GM18498 (cell line): ENCODE results near the gene AIPL1.

ENCODE experiments used
- ATAC-seq: cut with Tn5 transposase; IDR thresholded peaks from one replicate; pipeline ENCODE4 v1.9.1; 2021; ENCODE audit warnings: mild to moderate bottlenecking, moderate library complexity; ENCODE audit not compliant: unreplicated experiment

The AIPL1 gene

DNA sequence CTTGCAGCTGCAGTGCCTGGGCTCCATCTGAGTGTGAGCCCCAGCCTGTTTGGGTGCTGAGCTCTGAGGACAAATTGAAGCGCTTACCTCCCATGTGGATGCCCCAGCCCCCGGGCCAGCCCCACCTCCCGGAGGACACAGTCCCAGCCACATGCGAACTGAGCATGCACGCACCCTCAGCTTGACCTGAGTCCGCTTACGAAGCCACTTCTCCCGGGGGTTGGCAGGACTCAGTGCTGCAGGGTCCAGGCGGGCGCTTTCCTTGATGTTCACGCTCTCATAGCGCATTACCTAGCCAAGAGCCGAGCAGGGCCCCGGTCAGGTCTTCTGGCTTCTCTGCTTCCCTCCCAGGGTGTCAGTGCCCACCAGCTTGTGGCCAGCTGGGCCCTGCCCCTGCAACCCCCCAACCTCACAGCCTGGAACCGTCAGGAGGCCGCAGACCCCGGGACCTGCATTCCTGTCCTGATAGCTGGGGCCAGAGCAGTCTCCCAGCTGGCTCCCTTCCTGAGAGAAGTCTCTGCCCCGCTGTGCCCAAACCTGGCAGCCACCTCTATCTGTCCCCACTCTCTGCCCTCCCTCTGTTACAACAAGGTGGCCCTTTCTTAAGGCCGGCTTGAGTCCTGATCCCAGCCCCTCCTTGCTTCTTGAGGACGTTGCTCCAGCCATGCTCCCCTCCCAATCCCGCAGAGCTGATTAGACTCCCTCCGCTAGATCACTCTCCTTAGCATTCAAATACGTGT, 33.3 kb upstream of the AIPL1 start:
- no peak for ATAC-seq

DNA sequence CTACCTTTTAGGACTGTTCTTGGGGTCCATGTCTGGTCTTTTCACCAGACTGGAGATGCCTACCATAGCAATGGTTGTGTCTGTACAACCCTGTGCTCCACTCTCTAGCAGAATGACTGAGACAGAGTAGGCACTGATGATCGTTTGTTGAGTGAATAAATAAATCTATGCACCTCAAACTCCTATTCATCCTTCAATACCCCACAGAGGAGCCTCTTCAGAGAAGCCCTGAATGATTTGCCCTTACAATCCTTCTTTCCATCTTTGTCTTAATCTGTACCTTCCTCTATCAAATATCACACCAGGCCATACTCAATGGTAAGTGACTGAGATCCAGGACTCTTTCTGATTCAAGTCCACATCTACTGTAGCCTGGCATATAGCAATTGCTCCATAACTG, 32.6 kb upstream of the AIPL1 start:
- ATAC-seq, result no peak

DNA sequence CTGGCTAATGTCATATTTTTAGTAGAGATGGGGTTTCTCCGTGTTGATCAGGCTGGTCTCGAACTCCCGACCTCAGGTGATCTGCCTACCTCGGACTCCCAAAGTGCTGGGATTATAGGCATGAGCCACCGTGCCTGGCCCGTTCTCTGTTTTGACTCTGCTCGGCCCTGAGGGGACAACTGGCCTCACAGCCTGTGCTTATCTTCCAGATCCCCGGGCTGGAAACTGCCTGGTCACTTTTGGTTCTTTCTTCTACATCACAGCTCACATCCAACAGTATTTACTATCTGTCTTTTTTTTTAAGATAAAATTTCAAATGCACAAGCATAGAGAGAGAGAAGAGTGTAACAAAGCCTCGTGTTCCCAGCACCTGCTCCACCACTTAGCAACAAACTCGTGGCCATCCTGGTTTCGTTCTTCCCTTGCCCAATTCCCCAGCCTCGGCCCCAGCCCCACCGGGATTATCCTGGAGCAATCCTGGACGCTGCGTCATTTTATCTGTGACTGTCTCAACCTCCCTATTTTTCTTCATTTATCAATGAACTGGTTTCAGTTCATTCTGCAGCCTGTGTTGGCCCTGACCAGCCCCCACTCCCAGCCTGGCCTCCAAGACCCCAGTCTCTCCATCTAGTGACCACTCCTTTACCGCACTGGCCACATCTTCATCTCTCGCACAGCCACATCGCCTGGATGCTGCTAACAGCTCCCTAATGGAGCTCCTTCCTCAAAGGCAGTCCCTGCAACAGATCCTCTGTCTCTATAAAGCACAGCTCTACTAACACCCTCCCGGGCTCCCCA, 30.5 kb upstream of the AIPL1 start:
- no peak for ATAC-seq

DNA sequence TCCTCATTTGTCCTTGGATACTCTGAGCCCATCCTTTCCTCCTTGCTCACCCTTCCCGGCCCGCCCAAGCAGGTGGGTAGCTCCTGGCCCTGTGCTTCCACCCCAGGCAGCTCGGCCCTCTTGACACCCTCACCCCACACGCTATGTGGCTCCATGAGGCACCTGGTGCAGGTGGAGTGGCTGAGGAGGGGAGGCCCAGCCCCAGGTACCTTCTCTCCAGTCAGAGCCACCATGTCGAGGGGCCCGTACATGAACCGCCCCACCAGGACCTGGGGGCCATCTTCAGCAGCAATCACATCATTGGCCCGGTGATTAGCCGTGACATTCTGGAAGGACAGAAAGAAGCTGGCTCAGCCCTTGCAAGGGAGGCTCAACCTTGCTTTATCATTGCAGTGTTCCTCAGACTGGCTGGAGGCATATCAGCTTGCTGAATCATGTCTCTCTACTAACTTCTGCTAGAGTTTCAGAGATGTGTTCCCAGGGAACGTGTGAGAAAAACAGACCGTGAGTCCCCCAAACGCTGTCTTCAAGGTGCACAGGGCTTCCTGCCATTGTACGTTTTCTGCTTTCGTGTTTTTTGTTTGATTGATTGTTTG, 29.6 kb upstream of the AIPL1 start:
- ATAC-seq, result no peak

DNA sequence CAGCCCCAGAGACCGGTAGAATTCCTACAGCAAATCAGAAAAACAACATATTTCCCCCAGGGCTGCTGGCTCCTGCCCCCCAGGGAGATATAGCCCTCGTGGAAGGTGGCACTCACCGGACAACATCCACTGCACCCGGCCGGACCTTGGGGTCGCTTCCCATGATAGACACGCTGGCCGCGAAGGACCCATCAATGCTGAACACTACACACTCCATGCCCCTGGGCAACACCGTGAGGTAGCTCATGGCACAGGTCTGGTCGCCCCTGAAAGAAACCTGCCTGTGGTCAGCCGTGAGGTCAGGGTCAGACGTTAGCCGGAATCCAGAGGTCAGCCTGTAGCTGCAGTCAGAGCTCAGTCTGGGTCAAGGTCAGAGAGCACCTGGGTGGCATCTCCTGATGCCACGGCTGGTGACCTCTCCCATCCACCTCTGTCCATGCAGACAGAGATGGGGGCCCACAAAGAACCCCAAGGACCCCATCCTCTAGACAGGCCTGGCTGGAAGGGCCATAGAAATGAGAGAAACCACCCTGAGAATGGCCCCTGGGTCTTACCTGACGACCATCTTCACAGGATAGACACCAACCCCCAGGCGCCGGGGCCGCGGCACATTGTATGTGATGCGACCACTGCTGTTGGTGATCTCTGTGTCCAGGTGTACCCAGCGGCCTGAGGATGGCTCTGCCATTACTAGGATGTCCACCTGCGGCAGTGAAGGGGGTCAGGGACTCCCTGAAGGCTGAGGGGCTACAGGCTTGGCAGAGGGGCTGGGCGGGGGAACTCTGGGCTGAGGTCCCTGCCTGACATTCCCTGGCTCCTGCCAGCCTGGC, 28.9 kb upstream of the AIPL1 start:
- no peak for ATAC-seq

DNA sequence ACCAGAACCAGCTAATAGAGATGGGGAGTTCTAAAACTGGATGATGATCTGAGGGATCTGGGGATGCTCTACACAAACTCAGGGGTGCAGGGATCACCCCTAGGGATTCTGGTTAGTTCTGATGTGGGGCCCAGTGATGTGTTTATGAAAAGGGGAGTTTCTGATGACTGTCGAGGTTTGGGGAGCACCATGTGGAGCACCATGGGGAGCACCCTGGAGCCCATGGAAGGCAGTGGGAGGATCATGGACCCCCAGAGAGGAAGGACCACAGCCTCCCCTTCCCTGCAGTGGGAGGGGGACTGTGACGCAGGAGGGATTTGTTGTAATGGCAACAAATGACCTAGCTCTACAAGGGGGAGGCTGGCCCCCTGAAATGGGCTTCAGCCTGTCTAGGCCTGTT, 27.8 kb upstream of the AIPL1 start:
- ATAC-seq, result no peak

DNA sequence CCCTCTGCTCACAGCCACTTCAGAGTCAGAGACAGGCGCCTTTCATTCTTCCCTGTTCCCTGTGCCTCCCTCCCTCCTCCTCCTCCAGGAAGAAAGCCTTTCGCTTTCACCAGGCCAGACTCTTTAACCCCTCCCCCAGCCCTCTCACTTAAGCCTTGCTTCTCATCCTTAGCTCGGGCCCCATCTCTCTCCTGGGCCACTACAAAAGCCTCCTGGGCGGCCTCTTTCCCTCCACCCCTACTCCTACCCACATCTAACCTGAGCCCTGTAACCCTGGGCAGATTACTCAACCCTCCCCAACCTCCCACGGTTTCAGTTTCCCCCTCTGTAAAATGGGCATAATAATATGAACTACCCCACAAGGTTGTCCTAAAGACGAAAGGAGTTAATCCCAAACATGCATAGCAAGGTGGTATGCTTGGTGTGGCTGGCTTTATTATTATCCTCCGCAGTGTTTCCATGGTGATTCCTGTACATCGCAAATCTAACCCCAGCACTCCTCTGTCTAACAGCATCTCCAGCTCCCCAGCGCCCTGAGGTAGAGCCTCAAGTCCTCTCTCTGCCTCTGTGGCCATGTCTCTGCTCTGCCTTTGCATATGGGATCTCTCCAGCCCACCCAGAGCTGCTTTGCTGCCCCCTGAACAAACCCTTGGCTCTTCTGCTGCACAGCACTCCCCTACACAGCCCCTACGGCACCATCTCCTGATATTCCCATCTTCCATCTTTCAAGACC, 27.0 kb upstream of the AIPL1 start:
- ATAC-seq, result no peak

DNA sequence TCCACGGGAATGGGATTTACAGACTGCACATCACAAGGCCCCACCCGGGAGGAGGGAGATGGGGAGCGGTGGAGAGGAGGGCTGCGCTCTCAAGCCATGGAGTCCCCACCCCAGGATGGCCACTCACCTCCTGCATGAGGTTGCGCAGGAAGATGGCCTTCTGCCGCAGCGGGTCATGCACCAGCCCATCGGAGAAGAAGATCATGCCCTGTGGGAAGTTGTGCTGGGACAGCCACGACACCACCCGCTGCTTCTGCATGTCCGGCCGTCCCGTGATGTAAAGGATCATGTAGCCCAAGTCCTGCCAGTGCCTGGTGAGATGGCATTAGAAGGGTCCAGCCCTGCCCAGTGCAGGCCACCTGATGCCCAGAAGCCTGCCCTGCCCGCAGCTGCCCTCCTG, 26.3 kb upstream of the AIPL1 start:
- ATAC-seq, result no peak

DNA sequence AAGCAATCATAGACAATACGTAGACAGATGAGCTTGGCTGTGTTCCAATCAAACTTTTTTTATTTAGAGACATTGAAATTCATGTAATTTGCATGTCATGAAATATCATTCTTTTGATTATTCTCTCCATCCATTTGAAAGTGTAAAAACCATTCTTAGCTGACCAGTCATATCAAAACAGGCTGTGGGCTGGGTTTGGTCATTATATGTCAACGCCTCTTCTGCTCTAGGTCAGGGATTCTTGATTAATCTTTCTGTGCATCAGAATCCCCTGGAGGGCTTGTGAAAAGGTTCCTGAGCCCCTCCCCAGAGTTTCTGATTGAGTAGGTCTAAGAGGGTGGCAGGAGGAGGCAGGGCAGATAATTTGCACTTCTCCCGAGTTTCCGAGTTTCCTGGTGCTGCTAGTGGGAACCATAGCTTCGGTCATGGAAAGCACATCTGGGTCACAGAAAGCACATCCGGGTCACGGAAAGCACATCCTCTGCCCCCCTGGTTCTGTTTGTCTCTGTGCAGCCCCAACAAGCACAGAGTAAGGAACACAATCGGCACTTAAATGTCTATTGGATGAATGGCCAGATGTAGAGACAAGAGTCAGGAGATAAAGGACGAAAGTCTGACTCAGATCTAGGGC, 25.7 kb upstream of the AIPL1 start:
- no peak for ATAC-seq

DNA sequence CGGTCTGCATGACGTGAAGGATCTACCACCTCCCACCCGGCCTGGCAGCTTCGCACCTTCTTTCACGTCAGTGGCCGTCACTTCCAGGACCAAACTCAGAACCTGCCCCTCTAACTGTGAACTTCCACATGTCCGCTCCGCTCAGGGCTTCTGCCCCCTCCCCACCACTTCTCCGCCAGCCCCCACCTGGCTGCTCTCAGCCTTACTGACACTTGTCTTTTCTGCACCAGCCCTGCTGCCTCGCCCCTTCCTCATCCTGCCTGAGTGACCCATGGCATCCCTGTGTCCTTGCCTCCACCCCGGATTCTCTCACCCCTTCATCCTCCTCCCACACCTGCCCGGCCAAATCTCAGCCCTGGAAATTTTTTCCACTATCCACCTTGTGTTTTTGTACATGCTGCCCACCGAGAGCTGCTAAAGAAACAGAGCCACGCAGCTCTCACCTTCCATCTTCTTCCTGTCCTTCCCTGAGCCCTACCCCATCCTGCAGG, 23.6 kb upstream of the AIPL1 start:
- ATAC-seq, result no peak

DNA sequence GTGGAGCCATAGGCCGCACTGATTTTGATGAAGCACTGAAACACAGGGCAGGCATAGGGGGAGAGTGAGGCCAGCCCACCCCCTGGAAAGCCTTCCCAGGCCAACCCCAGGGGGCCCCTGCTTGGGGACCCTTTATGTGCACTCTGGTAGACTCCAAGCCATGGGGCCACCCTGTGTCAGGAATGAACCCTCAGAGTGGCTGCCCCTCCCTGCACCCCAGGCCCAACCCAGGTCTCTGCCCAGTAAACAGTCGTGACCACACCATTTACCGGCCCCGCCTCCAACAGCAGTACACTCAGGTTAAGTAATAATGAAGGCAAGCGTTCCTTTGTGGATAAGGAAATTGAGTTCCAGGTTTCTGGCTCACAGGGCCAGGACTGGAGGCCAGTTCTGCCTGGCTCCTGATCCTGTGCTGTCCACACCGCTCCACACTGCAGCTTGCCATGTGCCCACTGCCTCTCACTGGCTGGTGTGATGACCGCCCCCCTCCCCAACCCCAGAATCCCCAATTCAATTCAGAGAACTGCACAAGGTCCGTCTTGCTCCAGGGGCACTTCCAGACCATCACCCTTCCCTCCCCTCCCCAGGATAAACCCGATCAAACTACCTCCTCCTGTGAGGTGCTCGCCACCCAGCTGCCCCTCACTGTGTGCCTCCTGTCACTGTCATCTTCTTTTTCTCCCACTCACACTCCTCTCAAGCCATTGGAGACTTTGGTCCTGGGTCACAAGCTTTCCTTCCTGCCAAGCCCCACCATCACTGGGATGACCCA, 23.0 kb upstream of the AIPL1 start:
- ATAC-seq, result no peak

DNA sequence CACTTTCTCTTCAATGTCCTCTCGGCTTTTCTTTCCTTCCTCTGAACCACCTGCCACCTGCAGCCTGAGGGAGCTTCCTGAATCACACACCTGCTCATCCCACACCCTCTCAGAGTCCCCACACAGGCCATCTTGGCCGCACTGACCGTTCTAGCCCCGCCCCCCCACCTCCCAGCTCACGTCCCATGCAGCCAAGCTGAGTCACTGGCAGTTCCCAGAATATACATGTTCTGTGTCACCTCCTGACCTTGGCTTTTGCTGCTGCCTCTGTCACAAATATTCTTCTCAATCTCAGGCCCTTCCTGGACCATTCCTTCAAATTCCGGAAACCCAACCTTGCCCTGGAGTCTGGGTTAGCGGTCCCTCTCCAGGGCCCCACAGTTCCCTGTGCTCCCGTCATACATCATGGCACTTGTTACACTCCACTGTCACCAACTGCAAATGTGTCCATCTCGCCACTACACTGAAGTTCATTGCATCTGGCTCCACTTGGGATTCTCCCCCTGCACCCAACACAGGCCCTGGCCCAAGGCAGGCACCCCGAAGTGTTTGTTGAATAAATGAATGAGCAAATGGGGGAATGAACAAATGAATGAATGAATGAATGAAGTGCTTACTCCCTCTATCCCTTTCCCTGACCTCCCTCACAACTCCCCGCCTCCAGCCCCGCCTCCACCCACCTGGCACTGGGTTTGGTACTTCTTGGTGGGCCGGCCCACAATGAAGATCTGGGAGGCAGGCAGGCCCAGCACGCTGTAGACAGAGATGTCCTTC, 22.2 kb upstream of the AIPL1 start:
- ATAC-seq, result no peak

DNA sequence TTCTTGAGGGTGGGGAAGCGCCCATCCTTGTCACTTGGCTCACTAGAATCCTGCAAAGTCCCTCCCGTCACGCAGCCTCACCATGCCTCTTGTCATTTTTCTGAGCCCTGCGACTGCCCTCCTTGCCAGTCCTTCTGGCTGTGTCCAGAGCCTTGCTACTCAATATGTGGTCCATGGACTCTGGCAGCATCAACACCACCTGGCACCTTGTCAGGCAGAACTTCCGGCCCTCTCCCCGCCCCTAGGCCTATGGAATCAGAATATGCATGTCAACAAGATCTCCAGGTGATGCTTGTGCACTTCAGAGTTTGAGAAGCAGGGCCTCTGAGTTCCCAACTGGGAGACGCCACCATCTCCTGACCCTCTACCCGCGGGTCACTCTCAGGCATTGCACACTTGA, 21.4 kb upstream of the AIPL1 start:
- ATAC-seq, result no peak

DNA sequence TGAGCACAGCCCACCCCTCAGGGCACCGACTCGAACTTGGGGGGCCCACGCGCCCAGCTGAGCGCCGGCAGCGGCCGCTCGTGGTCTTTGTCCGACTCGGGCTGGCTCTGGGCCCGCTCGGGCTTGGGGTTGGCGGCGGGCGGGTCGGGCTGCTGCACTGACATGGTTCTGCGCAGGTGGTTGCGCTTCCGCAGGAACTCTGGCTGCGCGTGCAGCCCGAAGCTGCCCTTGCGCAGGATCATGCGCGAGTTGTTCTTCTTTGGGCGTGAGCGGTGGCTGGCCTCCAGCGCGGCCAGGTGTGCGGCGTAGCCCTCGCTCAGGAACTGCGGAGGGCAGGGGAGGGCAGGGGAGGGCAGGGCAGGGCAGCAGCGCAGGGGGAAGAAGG, 20.4 kb upstream of the AIPL1 start:
- no peak for ATAC-seq

DNA sequence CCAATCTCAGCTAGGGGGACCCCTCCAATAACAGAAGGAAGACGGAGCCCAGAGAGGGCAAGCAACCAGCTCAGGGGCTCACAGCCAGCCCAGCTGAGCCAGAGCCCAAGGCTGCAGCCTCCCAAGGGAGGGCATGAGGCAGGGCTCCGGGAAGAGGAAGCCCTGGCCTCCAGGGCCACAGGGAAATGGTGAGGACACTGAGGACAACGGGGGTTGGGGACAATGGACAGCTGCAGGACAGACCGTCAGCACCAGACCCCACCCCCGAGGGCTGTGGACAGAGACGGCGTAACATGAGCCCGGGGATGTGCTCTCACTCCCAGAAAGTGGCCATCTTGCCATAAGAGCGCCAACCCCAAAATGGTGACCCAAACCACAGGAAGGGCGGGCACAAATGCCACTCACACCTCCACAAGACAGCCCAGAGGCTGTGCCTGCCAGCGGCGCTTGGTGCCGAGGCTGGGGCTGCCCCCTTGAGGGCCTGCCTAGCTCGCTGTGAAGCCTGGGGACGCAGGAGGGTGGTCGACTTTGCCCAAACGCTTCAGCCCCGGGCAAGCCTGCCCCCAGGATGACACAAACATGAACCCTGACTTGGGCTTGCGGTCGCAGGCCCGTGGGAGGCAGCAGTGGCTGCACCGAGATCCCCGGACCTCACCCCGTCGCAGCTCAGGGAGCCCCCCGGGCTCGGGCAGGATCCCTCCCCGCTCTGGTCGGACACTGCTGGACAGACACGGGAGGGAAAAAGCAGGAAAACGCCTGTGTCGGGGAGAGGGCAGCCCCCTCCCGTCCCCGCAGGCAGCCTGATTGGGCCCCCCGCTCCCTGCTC, 19.8 kb upstream of the AIPL1 start:
- ATAC-seq, result no peak

DNA sequence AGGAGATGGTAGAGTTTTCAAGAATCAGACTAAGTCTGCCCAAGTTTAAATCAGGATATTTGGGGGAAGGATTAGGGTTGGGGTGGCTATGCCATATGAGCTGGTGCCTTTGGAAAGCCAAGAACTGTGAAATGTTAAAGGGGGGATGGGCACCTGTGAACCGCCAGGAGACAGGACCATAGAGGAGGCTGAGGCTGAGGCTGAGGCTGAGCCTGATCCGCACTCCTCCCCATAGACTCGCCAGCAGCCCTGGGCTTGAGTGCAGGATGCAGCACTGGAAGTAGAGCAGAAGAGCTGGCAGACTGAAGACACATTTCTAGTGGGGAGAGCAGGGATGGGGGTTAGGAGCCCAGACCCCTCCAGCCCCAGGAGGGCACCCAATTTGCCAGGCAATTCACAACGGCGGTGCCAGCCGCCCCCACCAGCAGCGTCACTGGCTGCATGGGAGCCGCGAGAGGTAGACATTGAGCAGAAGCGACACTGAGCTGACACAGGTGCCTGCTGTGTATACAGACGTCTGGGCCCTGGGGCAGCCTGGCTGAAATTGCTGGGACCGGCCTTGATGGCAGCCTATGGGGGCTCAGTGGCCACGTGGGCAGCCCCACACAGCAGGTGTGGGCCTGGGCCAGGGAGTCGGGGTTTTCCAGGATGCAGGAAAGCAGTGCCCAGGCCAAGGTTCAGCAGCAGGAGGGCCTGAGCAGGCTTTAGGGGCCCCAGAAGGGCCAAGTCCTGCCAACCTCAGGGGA, 18.5 kb upstream of the AIPL1 start:
- no peak for ATAC-seq
